MM.1S (cell line): ENCODE data around the gene HPCA.

Experiments used
- DNase-seq: peaks from one replicate; pipeline ENCODE4 v3.0.0-alpha.2; 2015
- H2AFZ ChIP-seq: fragments of 300-600 bp; sonication (generic); 2 replicates; pipeline ENCODE4 v1.6.0; 2016; ENCODE audit warnings: antibody characterized with exemption, low read length
- H3F3A ChIP-seq: fragments of 300-600 bp; sonication (generic); 2 replicates; pipeline ENCODE4 v1.6.1; 2016; ENCODE audit warnings: mild to moderate bottlenecking, antibody characterized with exemption, low read length, moderate library complexity, mixed read lengths; ENCODE audit not compliant: insufficient read depth
- H3K27ac ChIP-seq: fragments of 300-600 bp; sonication (generic); 2 replicates; pipeline ENCODE4 v1.5.1; 2016; ENCODE audit warnings: mild to moderate bottlenecking, low read length
- H3K27me3 ChIP-seq: fragments of 300-600 bp; sonication (generic); replicated peaks from 2 replicates; pipeline ENCODE4 v1.6.0; 2016; ENCODE audit warnings: low read length; ENCODE audit not compliant: insufficient read depth
- H3K36me3 ChIP-seq: fragments of 300-600 bp; sonication (generic); replicated peaks from 2 replicates; pipeline ENCODE4 v1.6.1; 2016; ENCODE audit warnings: mild to moderate bottlenecking, low read length, mixed read lengths; ENCODE audit not compliant: insufficient read depth
- H3K4me1 ChIP-seq: fragments of 300-600 bp; sonication (generic); 2 replicates; pipeline ENCODE4 v1.6.1; 2016; ENCODE audit warnings: low read length, mixed read lengths
- H3K4me2 ChIP-seq: fragments of 300-600 bp; sonication (generic); 2 replicates; pipeline ENCODE4 v1.6.0; 2016; ENCODE audit warnings: low read depth, low read length
- H3K4me3 ChIP-seq: fragments of 300-600 bp; sonication (generic); 2 replicates; pipeline ENCODE4 v1.5.1; 2016; ENCODE audit warnings: low read length, mixed read lengths
- H3K79me2 ChIP-seq: fragments of 300-600 bp; sonication (generic); 2 replicates; pipeline ENCODE4 v1.6.1; 2016; ENCODE audit warnings: mixed run types, low read length, mixed read lengths
- H3K9ac ChIP-seq: fragments of 300-600 bp; sonication (generic); 2 replicates; pipeline ENCODE4 v1.6.1; 2016; ENCODE audit warnings: low read length, mixed read lengths
- H3K9me2 ChIP-seq: fragments of 300-600 bp; sonication (generic); replicated peaks from 2 replicates; pipeline ENCODE4 v1.6.1; 2016; ENCODE audit warnings: mild to moderate bottlenecking, low read length, mixed read lengths; ENCODE audit not compliant: insufficient read depth
- H3K9me3 ChIP-seq: fragments of 300-600 bp; sonication (generic); replicated peaks from 2 replicates; pipeline ENCODE4 v1.6.1; 2016; ENCODE audit warnings: mild to moderate bottlenecking, low read length, mixed read lengths; ENCODE audit not compliant: insufficient read depth
- H4K20me1 ChIP-seq: fragments of 300-600 bp; sonication (generic); 2 replicates; pipeline ENCODE4 v1.6.1; 2016; ENCODE audit warnings: mild to moderate bottlenecking, low read length, moderate library complexity, mixed read lengths; ENCODE audit not compliant: insufficient read depth
- EZH2 ChIP-seq: fragments of 300-600 bp; sonication (generic); optimal IDR thresholded peaks from 2 replicates; pipeline ENCODE3; 2017; ENCODE audit warnings: low read depth, mild to moderate bottlenecking, antibody characterized with exemption, low read length, mixed read lengths
- EZH2phosphoT487 ChIP-seq: fragments of 300-600 bp; sonication (generic); IDR thresholded peaks from 2 replicates; pipeline ENCODE4 v1.6.1; 2018; ENCODE audit warnings: antibody characterized with exemption, low read length
- TF ChIP-seq, protein P1 (sequence below): fragments of 300-600 bp; sonication (generic); IDR thresholded peaks from 2 replicates; pipeline ENCODE4 v1.5.1; 2016; ENCODE audit warnings: antibody characterized with exemption, low read length, mixed read lengths

HPCA gene

GRCh38 chr1:32924881-32925344 lies 38.6 kb downstream of the HPCA start:
- Histone ChIP-seq H3K9me3 (no peaks in the 10 kb centered on the region), H3K79me2 (no peaks in the 10 kb centered on the region), H3K4me3 (no peak overlapping the region), H4K20me1 (no peaks in the 10 kb centered on the region), H3K9ac (no peak overlapping the region), H3F3A (no peaks in the 10 kb centered on the region), H3K9me2 (no peaks in the 10 kb centered on the region), H3K36me3 (no peaks in the 10 kb centered on the region), H3K4me1 (peaks cover 5% of the 10 kb centered on the region; the same call in 1 of the 2 replicates), H3K4me2 (no peak overlapping the region), H3K27me3 (peaks cover 12% of the 10 kb centered on the region), H3K27ac (no peak overlapping the region), H2AFZ (no peak overlapping the region)
- TF ChIP-seq EZH2: no peak
- TF ChIP-seq, protein P1, sequence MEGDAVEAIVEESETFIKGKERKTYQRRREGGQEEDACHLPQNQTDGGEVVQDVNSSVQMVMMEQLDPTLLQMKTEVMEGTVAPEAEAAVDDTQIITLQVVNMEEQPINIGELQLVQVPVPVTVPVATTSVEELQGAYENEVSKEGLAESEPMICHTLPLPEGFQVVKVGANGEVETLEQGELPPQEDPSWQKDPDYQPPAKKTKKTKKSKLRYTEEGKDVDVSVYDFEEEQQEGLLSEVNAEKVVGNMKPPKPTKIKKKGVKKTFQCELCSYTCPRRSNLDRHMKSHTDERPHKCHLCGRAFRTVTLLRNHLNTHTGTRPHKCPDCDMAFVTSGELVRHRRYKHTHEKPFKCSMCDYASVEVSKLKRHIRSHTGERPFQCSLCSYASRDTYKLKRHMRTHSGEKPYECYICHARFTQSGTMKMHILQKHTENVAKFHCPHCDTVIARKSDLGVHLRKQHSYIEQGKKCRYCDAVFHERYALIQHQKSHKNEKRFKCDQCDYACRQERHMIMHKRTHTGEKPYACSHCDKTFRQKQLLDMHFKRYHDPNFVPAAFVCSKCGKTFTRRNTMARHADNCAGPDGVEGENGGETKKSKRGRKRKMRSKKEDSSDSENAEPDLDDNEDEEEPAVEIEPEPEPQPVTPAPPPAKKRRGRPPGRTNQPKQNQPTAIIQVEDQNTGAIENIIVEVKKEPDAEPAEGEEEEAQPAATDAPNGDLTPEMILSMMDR: no peak
- TF ChIP-seq EZH2phosphoT487: no peak
- DNase-seq: no peak

DNA sequence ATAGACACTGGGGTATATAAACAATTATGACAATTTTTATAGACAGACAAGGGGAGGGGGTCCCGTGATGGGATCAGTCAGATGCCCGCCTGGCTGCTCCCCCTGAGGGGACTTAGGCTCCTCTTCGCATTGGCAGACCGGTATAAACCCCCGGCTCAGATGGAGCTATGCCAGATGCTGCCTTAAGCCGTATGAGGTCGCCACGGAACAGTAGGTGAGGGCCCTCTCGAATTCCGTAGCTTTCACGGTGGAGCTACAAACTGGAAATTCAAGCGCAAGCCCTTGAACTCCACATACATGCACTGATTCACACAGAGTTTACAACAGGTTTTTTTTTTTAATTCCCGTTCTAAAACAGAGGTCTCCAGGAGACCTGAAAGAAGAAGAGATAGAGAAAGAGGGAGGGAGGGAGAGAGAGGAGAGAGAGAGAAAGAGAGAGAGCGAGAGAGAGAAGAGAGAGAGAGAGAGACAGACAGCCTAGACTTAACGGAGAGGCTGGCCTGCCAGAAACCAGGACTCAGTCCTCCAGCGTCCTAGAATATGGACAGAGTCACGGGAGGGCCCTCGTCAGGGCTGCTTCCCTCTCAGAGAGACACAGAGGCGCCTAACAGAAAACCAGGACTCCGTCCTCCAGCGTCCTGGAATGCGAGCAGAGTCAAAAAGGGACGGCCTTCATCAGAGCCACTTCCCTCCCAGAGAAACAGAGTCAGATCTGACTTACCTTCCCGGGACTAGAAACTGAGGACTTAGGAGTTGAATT lies 39.3 kb downstream of the HPCA start:
- Histone ChIP-seq H3K4me1 (no peaks in the 10 kb centered on the region), H3K79me2 (no peaks in the 10 kb centered on the region), H3K27me3 (peaks cover 12% of the 10 kb centered on the region), H3K9me2 (no peaks in the 10 kb centered on the region), H3K36me3 (no peaks in the 10 kb centered on the region), H3K9me3 (no peaks in the 10 kb centered on the region), H3K4me2 (no peak overlapping the region), H4K20me1 (no peaks in the 10 kb centered on the region), H3F3A (no peaks in the 10 kb centered on the region), H2AFZ (no peak overlapping the region), H3K27ac (no peak overlapping the region), H3K9ac (no peak overlapping the region), H3K4me3 (no peak overlapping the region)
- TF ChIP-seq EZH2 (no peak), EZH2phosphoT487 (no peak)
- TF ChIP-seq, protein P1: no peak
- no peak for DNase-seq

DNA sequence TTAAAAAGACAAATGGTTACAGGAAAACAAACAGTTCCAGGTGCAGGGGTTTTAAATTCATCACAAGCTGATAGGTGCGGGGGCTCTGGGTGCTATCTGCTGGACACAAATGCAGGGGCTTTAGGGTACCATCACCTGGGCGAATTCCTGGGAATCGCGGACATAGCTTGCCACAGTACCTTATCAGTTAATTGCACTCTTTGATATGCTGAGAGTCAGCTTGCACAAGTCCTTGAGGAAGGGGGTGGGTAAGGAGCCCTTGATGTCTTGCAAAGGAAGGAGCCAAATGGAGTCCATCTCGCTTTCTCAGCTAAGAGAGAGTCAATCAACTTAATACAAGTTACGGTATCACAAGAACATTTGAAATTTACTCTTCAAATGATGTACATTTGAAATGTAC lies 40.3 kb downstream of the HPCA start:
- no peaks in the 10 kb centered on the region for H3K9me3 ChIP-seq
- no peaks in the 10 kb centered on the region for H3K36me3 ChIP-seq
- H3K27ac ChIP-seq: no peak overlapping the region
- no peak overlapping the region for H3K4me2 ChIP-seq
- no peaks in the 10 kb centered on the region for H3F3A ChIP-seq
- H4K20me1 ChIP-seq: no peaks in the 10 kb centered on the region
- no peaks in the 10 kb centered on the region for H3K79me2 ChIP-seq
- no peak for TF ChIP-seq EZH2phosphoT487
- TF ChIP-seq, protein P1: no peak
- no peak for TF ChIP-seq EZH2
- H3K4me3 ChIP-seq: no peak overlapping the region
- H3K9me2 ChIP-seq: no peaks in the 10 kb centered on the region
- no peaks in the 10 kb centered on the region for H3K4me1 ChIP-seq
- H3K27me3 ChIP-seq: peaks cover 12% of the 10 kb centered on the region
- H2AFZ ChIP-seq: no peak overlapping the region
- no peak for DNase-seq
- no peak overlapping the region for H3K9ac ChIP-seq
